Neural progenitor cell (in vitro differentiated cells): ENCODE data around the gene KLHL18. TPM values are rescaled to one million over a fixed set of nuclear protein-coding genes. Genes with fewer than 3 reads are reported as not detected.

Experiments used
- DNase-seq: peaks from one replicate; pipeline ENCODE4 v3.0.0-alpha.2; 2016; ENCODE audit warnings: low spot score
- H2AFZ ChIP-seq: fragments of 200-600 bp; sonication (generic); replicated peaks from 2 replicates; pipeline ENCODE4 v1.6.1; 2016; ENCODE audit warnings: antibody characterized with exemption
- H3F3A ChIP-seq: fragments of 200-600 bp; sonication (generic); 2 replicates; pipeline ENCODE4 v1.6.1; 2016; ENCODE audit warnings: antibody characterized with exemption, low read depth
- H3K27ac ChIP-seq: fragments of 200-600 bp; sonication (generic); 2 replicates; pipeline ENCODE4 v1.5.1; 2016; ENCODE audit warnings: mild to moderate bottlenecking
- H3K27me3 ChIP-seq: fragments of 200-600 bp; sonication (generic); 2 replicates; pipeline ENCODE4 v1.6.1; 2016; ENCODE audit warnings: mild to moderate bottlenecking, moderate library complexity
- H3K36me3 ChIP-seq: fragments of 200-600 bp; sonication (generic); 2 replicates; pipeline ENCODE4 v1.5.1; 2016
- H3K4me1 ChIP-seq: fragments of 200-600 bp; sonication (generic); 2 replicates; pipeline ENCODE4 v1.6.1; 2016; ENCODE audit warnings: mixed run types
- H3K4me2 ChIP-seq: fragments of 200-600 bp; sonication (generic); 2 replicates; pipeline ENCODE4 v1.6.1; 2016
- H3K4me3 ChIP-seq: fragments of 200-600 bp; sonication (generic); 2 replicates; pipeline ENCODE4 v1.5.1; 2016
- H3K79me2 ChIP-seq: fragments of 200-600 bp; sonication (generic); 2 replicates; pipeline ENCODE4 v1.6.1; 2016; ENCODE audit warnings: low read depth
- H3K9ac ChIP-seq: fragments of 200-600 bp; sonication (generic); 2 replicates; pipeline ENCODE4 v1.6.1; 2016
- H3K9me3 ChIP-seq: fragments of 200-600 bp; sonication (generic); 2 replicates; pipeline ENCODE4 v1.5.1; 2016; ENCODE audit warnings: low read depth
- H4K20me1 ChIP-seq: fragments of 200-600 bp; sonication (generic); 2 replicates; pipeline ENCODE4 v1.6.1; 2016; ENCODE audit warnings: low read depth
- H3K27ac Mint-ChIP-seq: 3 replicates; pipeline ENCODE4 v1.8.0; 2021; ENCODE audit warnings: mixed read lengths
- H3K27me3 Mint-ChIP-seq: 2 replicates; pipeline ENCODE4 v1.8.0; 2022; ENCODE audit warnings: low read depth, mild to moderate bottlenecking, inconsistent platforms, moderate library complexity, mixed read lengths; ENCODE audit not compliant: insufficient read depth
- H3K36me3 Mint-ChIP-seq: 3 replicates; pipeline ENCODE4 v1.8.0; 2021; ENCODE audit warnings: mixed read lengths
- H3K4me1 Mint-ChIP-seq: 3 replicates; pipeline ENCODE4 v1.8.0; 2021; ENCODE audit warnings: mixed read lengths
- H3K4me3 Mint-ChIP-seq: 3 replicates; pipeline ENCODE4 v1.8.0; 2021; ENCODE audit warnings: mild to moderate bottlenecking, moderate library complexity, mixed read lengths
- H3K9me3 Mint-ChIP-seq: 3 replicates; pipeline ENCODE4 v1.8.0; 2020; ENCODE audit warnings: mixed read lengths
- EZH2 ChIP-seq: fragments of 200-600 bp; sonication (generic); IDR thresholded peaks from 2 replicates; pipeline ENCODE4 v1.6.1; 2017; ENCODE audit warnings: antibody characterized with exemption, mild to moderate bottlenecking, moderate library complexity
- EZH2phosphoT487 ChIP-seq: fragments of 200-600 bp; sonication (generic); IDR thresholded peaks from 2 replicates; pipeline ENCODE4 v1.6.1; 2017; ENCODE audit warnings: antibody characterized with exemption
- total RNA-seq: library from RNA; depleted of rRNA; stranded (reverse); fragments of >200 nt; gene quantifications from 2 replicates; pipeline ENCODE4 v1.2.3, GENCODE V29; 2015; ENCODE audit warnings: low replicate concordance
- TF ChIP-seq, protein P1 (sequence below): fragments of 200-600 bp; sonication (generic); IDR thresholded peaks from 2 replicates; pipeline ENCODE4 v1.5.1; 2017; ENCODE audit warnings: antibody characterized with exemption, mild to moderate bottlenecking

Gene KLHL18
- total RNA-seq, 1 donor from 2014 or later = 7.3 TPM

DNA sequence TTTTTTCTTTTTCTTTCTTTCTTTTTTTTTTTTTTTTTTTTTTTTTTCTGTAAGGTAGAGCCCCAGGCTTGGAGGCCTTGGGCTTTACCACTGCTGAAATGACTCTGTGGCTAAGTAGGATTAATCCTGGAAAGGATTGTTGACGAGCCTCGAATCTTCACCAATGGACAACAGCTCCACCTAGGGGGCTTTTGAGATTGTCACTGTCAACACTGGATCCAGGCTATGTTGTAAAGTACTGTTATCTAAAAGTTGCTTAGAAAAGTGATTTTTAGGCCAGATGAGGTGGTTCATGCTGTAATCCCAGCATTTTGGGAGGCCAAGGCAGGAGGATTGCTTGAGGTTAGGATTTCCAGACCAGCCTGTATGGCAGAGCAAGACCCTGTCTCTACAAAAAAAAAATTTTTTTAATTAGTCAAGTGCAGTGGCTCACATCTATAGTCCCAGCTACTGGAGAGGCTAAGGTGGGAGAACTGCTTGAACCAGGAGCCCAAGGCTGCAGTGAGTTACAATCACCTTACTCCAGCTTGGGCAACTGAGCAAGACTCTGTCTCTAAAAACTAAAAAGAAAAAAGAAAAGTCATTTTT, 41.6 kb downstream of the KLHL18 start:
- peaks cover 7% of the 10 kb centered on the region for H3K36me3 Mint-ChIP-seq
- no peak overlapping the region for H3K4me2 ChIP-seq
- H3K27me3 Mint-ChIP-seq = peaks cover 5% of the 10 kb centered on the region
- H2AFZ ChIP-seq = no peak overlapping the region
- H3K79me2 ChIP-seq = no peaks in the 10 kb centered on the region
- H3K27me3 ChIP-seq = no peaks in the 10 kb centered on the region
- H3K4me1 Mint-ChIP-seq = no peaks in the 10 kb centered on the region
- no peaks in the 10 kb centered on the region for H3K4me1 ChIP-seq
- H3K9me3 ChIP-seq = no peaks in the 10 kb centered on the region
- peaks cover 4% of the 10 kb centered on the region for H3F3A ChIP-seq
- TF ChIP-seq EZH2phosphoT487 (no peak), EZH2 (no peak)
- TF ChIP-seq, protein P1, sequence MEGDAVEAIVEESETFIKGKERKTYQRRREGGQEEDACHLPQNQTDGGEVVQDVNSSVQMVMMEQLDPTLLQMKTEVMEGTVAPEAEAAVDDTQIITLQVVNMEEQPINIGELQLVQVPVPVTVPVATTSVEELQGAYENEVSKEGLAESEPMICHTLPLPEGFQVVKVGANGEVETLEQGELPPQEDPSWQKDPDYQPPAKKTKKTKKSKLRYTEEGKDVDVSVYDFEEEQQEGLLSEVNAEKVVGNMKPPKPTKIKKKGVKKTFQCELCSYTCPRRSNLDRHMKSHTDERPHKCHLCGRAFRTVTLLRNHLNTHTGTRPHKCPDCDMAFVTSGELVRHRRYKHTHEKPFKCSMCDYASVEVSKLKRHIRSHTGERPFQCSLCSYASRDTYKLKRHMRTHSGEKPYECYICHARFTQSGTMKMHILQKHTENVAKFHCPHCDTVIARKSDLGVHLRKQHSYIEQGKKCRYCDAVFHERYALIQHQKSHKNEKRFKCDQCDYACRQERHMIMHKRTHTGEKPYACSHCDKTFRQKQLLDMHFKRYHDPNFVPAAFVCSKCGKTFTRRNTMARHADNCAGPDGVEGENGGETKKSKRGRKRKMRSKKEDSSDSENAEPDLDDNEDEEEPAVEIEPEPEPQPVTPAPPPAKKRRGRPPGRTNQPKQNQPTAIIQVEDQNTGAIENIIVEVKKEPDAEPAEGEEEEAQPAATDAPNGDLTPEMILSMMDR = peak; percentile 83
- peak; percentile 91 for DNase-seq
- H3K4me3 ChIP-seq = no peak overlapping the region
- no peak overlapping the region for H3K27ac Mint-ChIP-seq
- H3K36me3 ChIP-seq = no peaks in the 10 kb centered on the region
- H3K9ac ChIP-seq = no peak overlapping the region
- peaks cover 4% of the 10 kb centered on the region for H4K20me1 ChIP-seq
- H3K27ac ChIP-seq = no peak overlapping the region
- no peak overlapping the region for H3K4me3 Mint-ChIP-seq
- no peaks in the 10 kb centered on the region for H3K9me3 Mint-ChIP-seq

DNA sequence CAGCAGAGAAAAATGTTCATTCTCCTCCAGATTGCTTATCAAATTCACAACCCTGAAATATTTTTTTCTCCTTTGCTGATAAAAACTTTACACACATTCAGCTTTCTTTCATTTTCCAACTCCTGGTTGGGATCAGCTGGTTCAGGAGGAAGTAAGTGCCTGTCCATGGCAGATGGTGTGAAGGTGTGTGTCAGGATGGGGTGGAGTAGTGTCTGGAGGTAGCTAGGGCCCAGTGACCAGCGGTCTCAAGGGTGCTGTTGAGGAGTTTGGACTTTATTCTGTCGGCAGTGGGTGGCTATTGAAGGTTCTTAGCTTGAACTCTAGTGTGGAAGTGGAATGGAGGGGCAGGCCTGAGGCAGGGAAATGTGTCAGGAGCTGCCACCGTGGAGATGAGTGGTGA, 51.2 kb downstream of the KLHL18 start:
- Mint-ChIP-seq H3K27me3 (no peaks in the 10 kb centered on the region), H3K4me3 (no peak overlapping the region), H3K9me3 (no peaks in the 10 kb centered on the region), H3K36me3 (peaks cover 27% of the 10 kb centered on the region), H3K4me1 (no peaks in the 10 kb centered on the region), H3K27ac (no peak overlapping the region)
- Histone ChIP-seq H3K79me2 (no peaks in the 10 kb centered on the region), H3K36me3 (no peaks in the 10 kb centered on the region), H4K20me1 (no peaks in the 10 kb centered on the region), H3K4me2 (no peak overlapping the region), H3K27me3 (no peaks in the 10 kb centered on the region), H2AFZ (no peak overlapping the region), H3K9ac (no peak overlapping the region), H3F3A (no peaks in the 10 kb centered on the region), H3K27ac (no peak overlapping the region), H3K4me1 (no peaks in the 10 kb centered on the region), H3K4me3 (no peak overlapping the region), H3K9me3 (no peaks in the 10 kb centered on the region)
- TF ChIP-seq, protein P1 = no peak
- no peak for TF ChIP-seq EZH2phosphoT487
- no peak for TF ChIP-seq EZH2
- no peak for DNase-seq

DNA sequence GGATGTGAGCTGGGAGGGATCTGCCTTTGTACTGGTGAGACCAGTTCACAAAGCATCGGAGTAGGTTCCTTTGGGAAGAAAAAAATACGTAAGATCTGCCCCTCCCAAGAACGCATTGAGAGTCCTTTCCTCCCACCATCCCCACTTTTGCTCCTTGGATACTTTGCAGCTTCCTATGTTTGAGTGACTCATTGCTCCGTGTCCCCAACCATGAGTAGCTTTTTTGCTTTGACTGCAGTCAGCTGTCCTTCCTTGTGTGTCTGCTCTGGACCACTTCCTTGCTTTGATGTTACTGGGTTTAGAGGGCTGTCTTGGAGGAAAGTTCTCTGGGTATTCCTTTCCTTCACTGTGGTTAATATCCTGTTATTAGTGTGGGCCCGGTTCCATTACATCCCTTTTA, 54.9 kb downstream of the KLHL18 start:
- Histone ChIP-seq H3K9me3 (no peaks in the 10 kb centered on the region), H4K20me1 (no peaks in the 10 kb centered on the region), H3K4me3 (no peak overlapping the region), H2AFZ (no peak overlapping the region), H3K9ac (no peak overlapping the region), H3K4me2 (no peak overlapping the region), H3K36me3 (no peaks in the 10 kb centered on the region), H3K4me1 (no peaks in the 10 kb centered on the region), H3F3A (no peaks in the 10 kb centered on the region), H3K27ac (no peak overlapping the region), H3K27me3 (no peaks in the 10 kb centered on the region), H3K79me2 (no peaks in the 10 kb centered on the region)
- Mint-ChIP-seq H3K4me3 (no peak overlapping the region), H3K27me3 (peaks cover 2% of the 10 kb centered on the region), H3K36me3 (peaks cover 21% of the 10 kb centered on the region), H3K27ac (no peak overlapping the region), H3K9me3 (no peaks in the 10 kb centered on the region), H3K4me1 (no peaks in the 10 kb centered on the region)
- TF ChIP-seq EZH2phosphoT487 (no peak), EZH2 (no peak)
- TF ChIP-seq, protein P1 = no peak
- no peak for DNase-seq
